ENCODE measurements around the gene STRBP.
"Not testable (repeated sequence)": the region's sequence is repeated elsewhere in the genome, so short reads cannot be mapped to it uniquely, and the experiment has no call there.

STRBP gene

GRCh38 chr9:123208626-123209174, 59.7 kb downstream of the STRBP start:
- Histone ChIP-seq H3K4me1 (ENCODE audit: insufficient read depth, low read length) (no peaks in the 10 kb centered on the region), H3K9me3 (ENCODE audit: insufficient read depth, low read length, severe bottlenecking) (no peaks in the 10 kb centered on the region), H3K9ac (ENCODE audit: low read depth, low read length) (no peak overlapping the region), H3K27ac (ENCODE audit: low read length) (no peak overlapping the region), H3K79me2 (ENCODE audit: insufficient read depth, low read length) (no peaks in the 10 kb centered on the region; the same call in 1 of the 2 replicates), H3K36me3 (ENCODE audit: insufficient read depth, low read length) (no peaks in the 10 kb centered on the region), H3K4me3 (ENCODE audit: low read depth in 1 of 2, low read length in 2 of 2) (no peak overlapping the region), H4K20me1 (ENCODE audit: insufficient read depth, low read length) (no peaks in the 10 kb centered on the region), H3K4me2 (ENCODE audit: insufficient read depth, low read length) (no peak overlapping the region), H3K27me3 (ENCODE audit: insufficient read depth, low read length, poor library complexity) (no peaks in the 10 kb centered on the region), H2AFZ (ENCODE audit: low read depth, low read length) (no peak overlapping the region)
- ATAC-seq (ENCODE audit: insufficient read depth, low read depth) (no peak), DNase-seq (no peak)
- TF ChIP-seq CTCF (IDR thresholded peaks at IDR 0.05; ENCODE audit: borderline replicate concordance, extremely low read depth, low read length, poor library complexity, severe bottlenecking) (no peak), EZH2 (IDR thresholded peaks at IDR 0.05; ENCODE audit: borderline replicate concordance, low read depth, low read length, severe bottlenecking) (no peak)

DNA sequence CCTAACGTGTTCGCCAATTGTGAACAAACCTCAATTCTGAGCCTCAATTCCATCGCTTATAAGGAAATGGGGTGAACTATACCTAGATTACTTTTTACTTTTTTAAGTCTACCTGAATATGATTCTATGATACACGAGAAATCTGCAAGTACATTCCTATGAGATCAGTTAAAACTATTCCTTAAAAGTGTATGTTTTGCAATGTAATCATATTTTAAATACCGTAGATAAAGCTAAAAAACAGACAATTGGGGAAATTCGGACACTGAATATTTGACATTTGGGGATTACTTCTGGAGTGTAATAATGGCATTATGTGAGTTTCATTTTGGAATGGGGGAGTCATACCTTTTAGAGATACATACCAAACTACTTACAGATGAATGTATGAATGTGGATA, 62.3 kb downstream of the STRBP start:
- Histone ChIP-seq H2AFZ (ENCODE audit: low read depth, low read length) (no peak overlapping the region), H3K27me3 (ENCODE audit: insufficient read depth, low read length, poor library complexity) (no peaks in the 10 kb centered on the region), H3K27ac (ENCODE audit: low read length) (no peak overlapping the region), H3K79me2 (ENCODE audit: insufficient read depth, low read length) (no peaks in the 10 kb centered on the region; the same call in 1 of the 2 replicates), H3K9me3 (ENCODE audit: insufficient read depth, low read length, severe bottlenecking) (no peaks in the 10 kb centered on the region), H4K20me1 (ENCODE audit: insufficient read depth, low read length) (no peaks in the 10 kb centered on the region), H3K4me1 (ENCODE audit: insufficient read depth, low read length) (no peaks in the 10 kb centered on the region), H3K4me3 (ENCODE audit: low read depth in 1 of 2, low read length in 2 of 2) (no peak overlapping the region), H3K4me2 (ENCODE audit: insufficient read depth, low read length) (no peak overlapping the region), H3K36me3 (ENCODE audit: insufficient read depth, low read length) (no peaks in the 10 kb centered on the region), H3K9ac (ENCODE audit: low read depth, low read length) (no peak overlapping the region)
- DNase-seq (no peak), ATAC-seq (ENCODE audit: insufficient read depth, low read depth) (no peak)
- TF ChIP-seq EZH2 (IDR thresholded peaks at IDR 0.05; ENCODE audit: borderline replicate concordance, low read depth, low read length, severe bottlenecking) (no peak), CTCF (IDR thresholded peaks at IDR 0.05; ENCODE audit: borderline replicate concordance, extremely low read depth, low read length, poor library complexity, severe bottlenecking) (no peak)

- Histone ChIP-seq H3K27ac (ENCODE audit: low read length) (no peak overlapping the region), H2AFZ (ENCODE audit: low read depth, low read length) (no peak overlapping the region), H3K9ac (ENCODE audit: low read depth, low read length) (no peak overlapping the region), H3K36me3 (ENCODE audit: insufficient read depth, low read length) (no peaks in the 10 kb centered on the region), H3K79me2 (ENCODE audit: insufficient read depth, low read length) (no peaks in the 10 kb centered on the region), H3K4me1 (ENCODE audit: insufficient read depth, low read length) (no peaks in the 10 kb centered on the region), H3K4me2 (ENCODE audit: insufficient read depth, low read length) (no peak overlapping the region), H3K9me3 (ENCODE audit: insufficient read depth, low read length, severe bottlenecking) (no peaks in the 10 kb centered on the region), H3K27me3 (ENCODE audit: insufficient read depth, low read length, poor library complexity) (no peaks in the 10 kb centered on the region), H3K4me3 (ENCODE audit: low read depth in 1 of 2, low read length in 2 of 2) (no peak overlapping the region), H4K20me1 (ENCODE audit: insufficient read depth, low read length) (no peaks in the 10 kb centered on the region)
- DNase-seq (no peak), ATAC-seq (ENCODE audit: insufficient read depth, low read depth) (no peak)
- no peak for TF ChIP-seq CTCF (IDR thresholded peaks at IDR 0.05; ENCODE audit: borderline replicate concordance, extremely low read depth, low read length, poor library complexity, severe bottlenecking)
- TF ChIP-seq EZH2 (IDR thresholded peaks at IDR 0.05; ENCODE audit: borderline replicate concordance, low read depth, low read length, severe bottlenecking): no peak
Observed at GRCh38 chr9:123201083-123201482, 67.3 kb downstream of the STRBP start.

- ATAC-seq (ENCODE audit: insufficient read depth, low read depth); H3K9ac ChIP-seq (ENCODE audit: low read depth, low read length); H3K4me2 ChIP-seq (ENCODE audit: insufficient read depth, low read length); H3K79me2 ChIP-seq (ENCODE audit: insufficient read depth, low read length); H2AFZ ChIP-seq (ENCODE audit: low read depth, low read length); H3K27ac ChIP-seq (ENCODE audit: low read length); H3K4me1 ChIP-seq (ENCODE audit: insufficient read depth, low read length); H3K9me3 ChIP-seq (ENCODE audit: insufficient read depth, low read length, severe bottlenecking); H4K20me1 ChIP-seq (ENCODE audit: insufficient read depth, low read length); H3K27me3 ChIP-seq (ENCODE audit: insufficient read depth, low read length, poor library complexity); H3K4me3 ChIP-seq (ENCODE audit: low read depth in 1 of 2, low read length in 2 of 2); H3K36me3 ChIP-seq (ENCODE audit: insufficient read depth, low read length); DNase-seq: not testable (repeated sequence)
Observed at GRCh38 chr9:123200469-123200868, 67.9 kb downstream of the STRBP start.
